SIG-M5 (cell line): ENCODE data around the gene RGS1.

ENCODE experiments used
- DNase-seq: peaks from one replicate; lab custom pipeline; 2025; lab: John Stamatoyannopoulos, UW

The RGS1 gene

GRCh38 chr1:192626366-192627179 is 51.0 kb downstream of the RGS1 start:
- DNase-seq: no peak

GRCh38 chr1:192627901-192628300 is 52.3 kb downstream of the RGS1 start:
- DNase-seq: no peak

DNA sequence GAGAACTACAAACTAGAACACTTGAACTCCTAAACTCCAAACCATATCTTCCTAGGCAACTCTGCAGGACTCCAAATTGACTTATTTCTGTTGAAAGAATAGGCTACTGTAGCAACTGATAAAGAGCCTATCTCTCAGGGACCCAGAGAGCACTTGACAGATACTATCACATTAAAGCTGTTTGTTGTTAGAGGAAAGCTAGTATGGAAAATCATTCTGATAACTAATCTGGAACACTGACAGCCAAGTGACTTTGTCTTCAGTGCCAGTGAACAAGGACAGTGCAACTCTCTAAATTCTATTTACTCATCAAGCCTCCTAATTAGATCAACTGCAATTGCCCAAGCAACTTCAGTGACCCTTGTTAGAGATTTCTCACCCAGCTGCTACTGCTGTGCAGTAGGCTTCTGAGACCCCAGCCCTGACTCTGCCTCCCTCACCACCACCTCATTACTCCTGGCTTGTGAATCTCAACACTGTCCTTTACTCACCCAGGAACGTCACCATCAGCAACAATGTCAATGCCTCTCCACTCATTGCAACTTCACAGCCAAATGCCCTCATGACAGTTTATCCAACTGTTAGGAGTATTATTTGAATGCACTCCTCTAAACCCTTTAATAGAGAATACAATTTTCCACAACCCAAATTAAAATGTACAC is 53.0 kb downstream of the RGS1 start:
- no peak for DNase-seq

DNA sequence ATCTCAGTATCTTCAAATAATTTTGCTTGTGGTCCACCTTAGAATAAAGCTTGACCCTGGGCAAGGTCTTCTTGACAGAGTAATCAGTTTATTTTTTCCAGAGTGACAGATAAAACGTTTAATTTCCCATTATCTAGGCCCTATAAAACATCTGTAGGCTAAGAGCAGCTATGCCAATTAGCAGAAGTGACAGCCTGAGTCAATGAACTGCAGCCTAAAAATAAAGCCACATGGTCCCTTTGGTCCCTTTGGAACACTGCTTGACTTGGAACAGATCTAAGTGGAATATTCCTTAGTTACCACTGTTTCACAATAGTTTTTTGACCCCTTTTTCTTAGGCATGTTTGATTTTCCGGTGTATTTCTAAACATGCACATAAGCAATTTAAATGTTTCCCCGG is 54.0 kb downstream of the RGS1 start:
- DNase-seq: no peak
